Keratinocyte (primary cell): Measurements from ENCODE around the gene GREB1.

Experiments used
- EZH2 ChIP-seq: IDR thresholded peaks from one replicate; pipeline ENCODE4 v1.6.1; 2012; ENCODE audit warnings: inconsistent platforms, mild to moderate bottlenecking, low read length, moderate library complexity
- TF ChIP-seq, protein P1 (sequence below), 3 experiments: IDR thresholded peaks in 1 of 3; conservative IDR thresholded peaks in 1 of 3; optimal IDR thresholded peaks in 1 of 3; 2 replicates in 2 of 3; 3 replicates in 1 of 3; pipeline versions ENCODE3 to v1.5.1; 2011; ENCODE audit warnings: low read length in 3 of 3, mild to moderate bottlenecking in 3 of 3, moderate library complexity in 2 of 3, control low read depth in 1 of 3, inconsistent platforms in 1 of 3; ENCODE audit not compliant: insufficient read depth in 2 of 3; ENCODE audit errors: extremely low read depth in 1 of 3

DNA sequence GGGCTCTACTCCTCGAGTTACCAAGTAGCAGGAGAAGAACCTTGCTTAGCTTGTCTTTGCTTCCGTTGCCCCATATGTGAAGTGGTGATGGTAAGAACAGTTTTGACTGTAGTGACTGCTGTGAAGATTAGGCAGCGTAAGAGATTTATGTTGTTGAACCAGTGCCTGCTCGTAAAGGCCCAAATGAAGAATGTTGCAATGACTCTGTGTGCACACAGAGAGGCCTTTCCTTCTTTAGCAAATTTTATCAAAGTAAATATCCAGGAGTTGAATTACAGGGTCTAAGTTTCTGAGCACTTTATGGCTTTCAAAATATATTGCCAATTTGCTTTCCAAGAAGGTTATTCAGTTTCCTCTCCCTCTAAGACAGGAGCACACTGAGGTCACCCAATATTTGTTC, 121.7 kb downstream of the GREB1 start:
- TF ChIP-seq, protein P1, sequence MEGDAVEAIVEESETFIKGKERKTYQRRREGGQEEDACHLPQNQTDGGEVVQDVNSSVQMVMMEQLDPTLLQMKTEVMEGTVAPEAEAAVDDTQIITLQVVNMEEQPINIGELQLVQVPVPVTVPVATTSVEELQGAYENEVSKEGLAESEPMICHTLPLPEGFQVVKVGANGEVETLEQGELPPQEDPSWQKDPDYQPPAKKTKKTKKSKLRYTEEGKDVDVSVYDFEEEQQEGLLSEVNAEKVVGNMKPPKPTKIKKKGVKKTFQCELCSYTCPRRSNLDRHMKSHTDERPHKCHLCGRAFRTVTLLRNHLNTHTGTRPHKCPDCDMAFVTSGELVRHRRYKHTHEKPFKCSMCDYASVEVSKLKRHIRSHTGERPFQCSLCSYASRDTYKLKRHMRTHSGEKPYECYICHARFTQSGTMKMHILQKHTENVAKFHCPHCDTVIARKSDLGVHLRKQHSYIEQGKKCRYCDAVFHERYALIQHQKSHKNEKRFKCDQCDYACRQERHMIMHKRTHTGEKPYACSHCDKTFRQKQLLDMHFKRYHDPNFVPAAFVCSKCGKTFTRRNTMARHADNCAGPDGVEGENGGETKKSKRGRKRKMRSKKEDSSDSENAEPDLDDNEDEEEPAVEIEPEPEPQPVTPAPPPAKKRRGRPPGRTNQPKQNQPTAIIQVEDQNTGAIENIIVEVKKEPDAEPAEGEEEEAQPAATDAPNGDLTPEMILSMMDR (optimal IDR thresholded peaks at IDR 0.05 in 1 of 3, IDR thresholded peaks at IDR 0.05 in 1 of 3, conservative IDR thresholded peaks at IDR 0.05 in 1 of 3; ENCODE audit: extremely low read depth in 1 of 3, insufficient read depth in 2 of 3, low read length in 3 of 3) = no peak
- TF ChIP-seq EZH2 = no peak
